GM12878 (cell line): ENCODE measurements around the gene LENG9. TPM values are rescaled to one million over a fixed set of nuclear protein-coding genes. Genes with fewer than 3 reads are reported as not detected.

Experiments used
- ATAC-seq: fragments of 200-7000 bp; cut with Tn5 transposase; 3 replicates; pipeline ENCODE4 v1.9.1; 2020; ENCODE audit warnings: mild to moderate bottlenecking, moderate library complexity
- BruUV-seq: library from RNA; stranded (reverse); fragments of 400-500 nt; replicated peaks from 2 replicates; lab custom pipeline; 2021; lab: Mats Ljungman, UMichigan
- CTCF ChIA-PET: fragments of 300-600 bp; sonication (Branson Sonifier 250); formaldehyde crosslinking; extraction: SDS; loops from one replicate; lab custom pipeline; 2021; ENCODE audit warnings: inconsistent platforms; lab: Yijun Ruan, JAX
- POLR2A ChIA-PET: fragments of 350-600 bp; formaldehyde crosslinking; extraction: SDS; loops from one replicate; lab custom pipeline; 2021; ENCODE audit warnings: inconsistent platforms; lab: Charles Lee
- RAD21 ChIA-PET: fragments of 300-600 bp; sonication (Branson Sonifier 250); formaldehyde crosslinking; loops from one replicate; lab custom pipeline; 2023; ENCODE audit warnings: antibody characterized with exemption; ENCODE audit not compliant: unreplicated experiment; lab: Charles Lee
- SMC1A ChIA-PET: fragments of 300-600 bp; sonication (Branson Sonifier 250); formaldehyde crosslinking; loops from one replicate; lab custom pipeline; 2023; ENCODE audit not compliant: unreplicated experiment, uncharacterized antibody; lab: Charles Lee
- DNase-seq: peaks from one replicate; pipeline ENCODE4 v3.0.0-alpha.2; 2011; ENCODE audit warnings: low read depth, low spot score
- FAIRE-seq: peaks from 3 replicates; lab custom pipeline; 2011; peaks lifted over from hg19 to GRCh38; lab: Jason Lieb, UNC
- H2AFZ ChIP-seq: 2 replicates; pipeline ENCODE4 v1.6.0; 2011; ENCODE audit warnings: low read depth, low read length, control low read depth; ENCODE audit not compliant: control insufficient read depth
- H3K27ac ChIP-seq: 2 replicates; pipeline ENCODE4 v1.5.1; 2011; ENCODE audit warnings: control low read depth; ENCODE audit not compliant: control insufficient read depth, insufficient read depth
- H3K27me3 ChIP-seq, 2 experiments: replicated peaks in 1 of 2; 2 replicates each; pipeline versions ENCODE4 v1.6.0 to v1.6.1; 2011; ENCODE audit warnings: low read length in 1 of 2; ENCODE audit not compliant: control insufficient read depth in 2 of 2, insufficient read depth in 2 of 2
- H3K36me3 ChIP-seq, 2 experiments: 2 replicates each; pipeline ENCODE4 v1.5.1; 2011; ENCODE audit warnings: low read length in 1 of 2; ENCODE audit not compliant: control insufficient read depth in 2 of 2, insufficient read depth in 2 of 2
- H3K4me1 ChIP-seq: 2 replicates; pipeline ENCODE4 v1.6.1; 2011; ENCODE audit warnings: mild to moderate bottlenecking, low read length, moderate library complexity, mixed read lengths; ENCODE audit not compliant: control insufficient read depth, insufficient read depth
- H3K4me2 ChIP-seq: 2 replicates; pipeline ENCODE4 v1.6.0; 2011; ENCODE audit warnings: control low read depth; ENCODE audit not compliant: control insufficient read depth, insufficient read depth
- H3K4me3 ChIP-seq: fragments of 200-600 bp; sonication (generic); 2 replicates; pipeline ENCODE4 v1.5.1; 2016
- H3K79me2 ChIP-seq: 2 replicates; pipeline ENCODE4 v1.6.0; 2011; ENCODE audit warnings: low read length; ENCODE audit not compliant: control insufficient read depth, insufficient read depth
- H3K9ac ChIP-seq: 2 replicates; pipeline ENCODE4 v1.8.0; 2011; ENCODE audit warnings: low read length, control low read depth, mixed read lengths; ENCODE audit not compliant: control insufficient read depth, insufficient read depth
- H3K9me3 ChIP-seq: replicated peaks from 3 replicates; pipeline ENCODE4 v1.5.1; 2011; ENCODE audit warnings: mild to moderate bottlenecking, low read length; ENCODE audit not compliant: control insufficient read depth, insufficient read depth
- H4K20me1 ChIP-seq: 2 replicates; pipeline ENCODE4 v1.6.0; 2011; ENCODE audit not compliant: control insufficient read depth, insufficient read depth
- CHD2 ChIP-seq: IDR thresholded peaks from 2 replicates; pipeline ENCODE4 v1.6.1; 2011; ENCODE audit warnings: low read depth, low read length, improper control_type of control experiment, borderline replicate concordance
- POLR2A ChIP-seq: IDR thresholded peaks from 2 replicates; pipeline ENCODE4 v1.6.1; 2011; ENCODE audit warnings: low read depth, mild to moderate bottlenecking, low read length
- WGBS: methylation state at CpG from one replicate; pipeline ENCODE4 v1.1.6; 2016; ENCODE audit warnings: low lambda C conversion rate; ENCODE audit not compliant: insufficient replicate concordance, insufficient coverage; ENCODE audit errors: missing lambda C conversion rate; 5-methylcytosine and 5-hydroxymethylcytosine counted together
- in situ Hi-C: fragments of 300-500 bp; cut with MboI; formaldehyde crosslinking; loops from 9 replicates; pipeline ENCODE4 v1.14.3; 2018; ENCODE audit warnings: mixed read lengths
- intact Hi-C: fragments of 100-400 bp; cut with micrococcal nuclease; formaldehyde crosslinking; loops from one replicate; pipeline ENCODE4 v1.14.2; 2022; ENCODE audit not compliant: unreplicated experiment
- polyA plus RNA-seq, 11 experiments: library from polyadenylated mRNA; depleted of rRNA in 4 of 11; unstranded in 6 of 11; stranded (reverse) in 5 of 11; fragments of >200 nt; fragmentation: Nextera tagmentation in 4 of 11; fragmentation: Illumina TruSeq in 1 of 11; extraction: Ambion mirVana in 4 of 11; extraction: Trizol in 1 of 11; gene quantifications; 1 replicate in 1 of 11; 2 replicates in 10 of 11; pipeline versions ENCODE4 v1.2.1 to v1.2.3, GENCODE V29; 2011 to 2016; ENCODE audit warnings: inconsistent platforms in 2 of 11, missing spikeins in 2 of 11, low read depth in 1 of 11
- total RNA-seq, 4 experiments: library from RNA; depleted of rRNA in 3 of 4; stranded (reverse); fragments of >200 nt in 3 of 4; fragmentation: Illumina TruSeq in 1 of 4; extraction: Trizol in 1 of 4; gene quantifications; 2 replicates each; pipeline versions ENCODE4 v1.2.1 to v1.2.3, GENCODE V29; 2013 to 2021
- TF ChIP-seq, protein P1 (sequence below), 3 experiments: IDR thresholded peaks in 2 of 3; conservative IDR thresholded peaks in 1 of 3; 2 replicates each; pipeline ENCODE4 v1.5.1; 2011; ENCODE audit warnings: low read depth in 3 of 3, low read length in 3 of 3, mild to moderate bottlenecking in 3 of 3, control low read depth in 2 of 3, moderate library complexity in 2 of 3, inconsistent platforms in 1 of 3, mixed read lengths in 1 of 3; ENCODE audit not compliant: control insufficient read depth in 2 of 3, insufficient read depth in 1 of 3; ENCODE audit errors: extremely low read depth in 1 of 3

Gene LENG9
- total and polyA plus RNA-seq, 10 of the 15 experiments (the other 5 are each of a cell fraction or from before 2014, with no cell fraction given): 0.09 to 2.9 (median 0.76) TPM; not detected in 1

DNA sequence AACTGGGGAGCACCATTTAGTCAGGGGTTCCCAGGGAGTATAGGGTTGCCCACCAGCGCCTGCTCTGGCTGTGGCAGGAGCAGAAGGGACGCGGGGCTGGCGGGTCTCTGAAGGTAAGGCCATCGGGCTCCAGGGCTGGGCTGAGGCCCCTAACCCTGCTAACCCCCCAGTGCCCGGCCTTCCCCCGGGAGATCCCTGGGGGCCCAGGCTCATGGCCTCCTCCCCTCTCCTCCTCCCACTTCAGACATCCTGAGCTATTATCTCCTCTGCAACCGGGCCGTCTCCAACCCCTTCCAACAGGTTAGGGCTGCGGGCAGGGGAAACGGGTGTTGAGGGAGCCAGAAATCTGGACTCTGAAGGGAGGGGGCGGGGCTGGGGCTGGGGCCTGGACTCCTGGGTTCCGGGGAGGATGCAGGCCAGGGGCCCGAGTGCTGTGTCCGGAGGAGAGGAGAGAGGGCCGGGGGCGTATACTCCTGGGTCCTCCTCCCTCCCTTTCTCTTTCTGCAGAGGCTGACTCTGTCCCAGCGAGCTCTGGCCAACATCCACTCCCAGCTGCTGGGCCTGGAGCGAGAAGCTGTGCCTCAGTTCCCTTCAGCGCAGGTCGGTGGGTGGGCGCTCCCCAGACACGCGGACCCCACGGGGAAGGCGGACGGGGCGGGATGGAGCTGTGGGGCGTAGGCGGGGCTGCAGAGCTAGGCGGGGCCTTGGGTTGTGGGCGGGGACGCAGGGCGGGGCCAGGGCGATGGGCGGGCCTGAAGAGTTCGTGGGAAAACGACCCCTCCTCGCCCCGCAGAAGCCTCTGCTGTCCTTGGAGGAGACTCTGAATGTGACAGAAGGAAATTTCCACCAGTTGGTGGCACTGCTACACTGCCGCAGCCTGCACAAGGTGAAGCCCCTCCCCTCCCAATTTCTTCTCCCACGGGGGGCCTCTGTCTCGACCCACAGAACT is 33.0 kb downstream of the LENG9 start:
- H2AFZ ChIP-seq: no peak overlapping the region
- no peaks in the 10 kb centered on the region; the same call in 1 of the 2 replicates for H4K20me1 ChIP-seq
- no peak for FAIRE-seq
- ATAC-seq: peak; percentile 89
- no peaks in the 10 kb centered on the region for H3K79me2 ChIP-seq
- no TSS peak for BruUV-seq
- H3K9ac ChIP-seq: no peak overlapping the region
- in situ Hi-C loops (no loop called here), intact Hi-C loops (no loop called here)
- CTCF ChIA-PET: interaction anchor here (1.5 kb wide), 2 partner anchors 18 to 47 kb away, joined by 4 read pairs; partner anchors contain the start of gene LENG8
- H3K27ac ChIP-seq: no peak overlapping the region
- SMC1A ChIA-PET: no interaction called here
- 8% methylated on average over 37 of the region's 43 CpGs for WGBS
- no peaks in the 10 kb centered on the region; a peak in 1 of 4 replicates for H3K27me3 ChIP-seq
- no peaks in the 10 kb centered on the region for H3K9me3 ChIP-seq
- no peak overlapping the region for H3K4me3 ChIP-seq
- no peak for DNase-seq
- no peaks in the 10 kb centered on the region; a peak in 1 of 4 replicates for H3K36me3 ChIP-seq
- peak overlapping the region; percentile 71; the same call in 1 of the 2 replicates for H3K4me2 ChIP-seq
- RAD21 ChIA-PET: interaction anchor here (0.6 to 1.0 kb wide), 2 partner anchors 14 to 244 kb away, joined by 3 read pairs; no protein-coding TSS in a partner anchor
- TF ChIP-seq CHD2 (no peak), POLR2A (peak; percentile 31; the same call in 1 of the 2 replicates)
- TF ChIP-seq, protein P1, sequence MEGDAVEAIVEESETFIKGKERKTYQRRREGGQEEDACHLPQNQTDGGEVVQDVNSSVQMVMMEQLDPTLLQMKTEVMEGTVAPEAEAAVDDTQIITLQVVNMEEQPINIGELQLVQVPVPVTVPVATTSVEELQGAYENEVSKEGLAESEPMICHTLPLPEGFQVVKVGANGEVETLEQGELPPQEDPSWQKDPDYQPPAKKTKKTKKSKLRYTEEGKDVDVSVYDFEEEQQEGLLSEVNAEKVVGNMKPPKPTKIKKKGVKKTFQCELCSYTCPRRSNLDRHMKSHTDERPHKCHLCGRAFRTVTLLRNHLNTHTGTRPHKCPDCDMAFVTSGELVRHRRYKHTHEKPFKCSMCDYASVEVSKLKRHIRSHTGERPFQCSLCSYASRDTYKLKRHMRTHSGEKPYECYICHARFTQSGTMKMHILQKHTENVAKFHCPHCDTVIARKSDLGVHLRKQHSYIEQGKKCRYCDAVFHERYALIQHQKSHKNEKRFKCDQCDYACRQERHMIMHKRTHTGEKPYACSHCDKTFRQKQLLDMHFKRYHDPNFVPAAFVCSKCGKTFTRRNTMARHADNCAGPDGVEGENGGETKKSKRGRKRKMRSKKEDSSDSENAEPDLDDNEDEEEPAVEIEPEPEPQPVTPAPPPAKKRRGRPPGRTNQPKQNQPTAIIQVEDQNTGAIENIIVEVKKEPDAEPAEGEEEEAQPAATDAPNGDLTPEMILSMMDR (IDR thresholded peaks at IDR 0.05 in 2 of 3, conservative IDR thresholded peaks at IDR 0.05 in 1 of 3; ENCODE audit: control insufficient read depth in 2 of 3, extremely low read depth in 1 of 3, insufficient read depth in 1 of 3, low read depth in 3 of 3, low read length in 3 of 3): peak in 1 of 3 experiments; percentile 38; a peak in 1 of 6 replicates
- no peaks in the 10 kb centered on the region for H3K4me1 ChIP-seq
- POLR2A ChIA-PET: interaction anchor here (0.6 to 1.0 kb wide), 3 partner anchors 10 to 18 kb away, joined by 3 read pairs; partner anchors contain the start of gene LENG8
